ENCODE results near the gene SPTB.

The SPTB gene

DNA sequence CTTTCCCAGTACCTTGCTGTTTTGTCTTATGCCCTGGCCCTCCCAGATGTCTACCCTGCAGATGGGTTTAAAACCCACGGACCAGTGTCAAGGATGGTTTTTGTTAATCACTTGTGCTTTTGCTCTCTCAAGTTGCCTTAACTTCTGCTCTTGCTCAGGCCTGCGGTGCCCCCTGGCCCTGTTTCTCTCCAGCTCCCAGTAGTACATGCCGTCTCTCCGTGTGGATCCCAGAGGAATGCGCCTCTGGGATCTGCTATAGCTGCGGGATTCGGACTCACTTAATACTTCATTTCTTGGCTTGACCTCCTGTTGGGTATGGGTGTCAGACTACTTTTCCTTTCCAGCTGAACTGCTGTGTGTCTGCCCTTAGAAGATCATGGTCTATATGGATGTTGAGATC is 160.9 kb downstream of the SPTB start:
- no peak overlapping the region for H3K4me3 ChIP-seq (ENCODE audit: low read depth, low read length)
- TF ChIP-seq, protein P1, sequence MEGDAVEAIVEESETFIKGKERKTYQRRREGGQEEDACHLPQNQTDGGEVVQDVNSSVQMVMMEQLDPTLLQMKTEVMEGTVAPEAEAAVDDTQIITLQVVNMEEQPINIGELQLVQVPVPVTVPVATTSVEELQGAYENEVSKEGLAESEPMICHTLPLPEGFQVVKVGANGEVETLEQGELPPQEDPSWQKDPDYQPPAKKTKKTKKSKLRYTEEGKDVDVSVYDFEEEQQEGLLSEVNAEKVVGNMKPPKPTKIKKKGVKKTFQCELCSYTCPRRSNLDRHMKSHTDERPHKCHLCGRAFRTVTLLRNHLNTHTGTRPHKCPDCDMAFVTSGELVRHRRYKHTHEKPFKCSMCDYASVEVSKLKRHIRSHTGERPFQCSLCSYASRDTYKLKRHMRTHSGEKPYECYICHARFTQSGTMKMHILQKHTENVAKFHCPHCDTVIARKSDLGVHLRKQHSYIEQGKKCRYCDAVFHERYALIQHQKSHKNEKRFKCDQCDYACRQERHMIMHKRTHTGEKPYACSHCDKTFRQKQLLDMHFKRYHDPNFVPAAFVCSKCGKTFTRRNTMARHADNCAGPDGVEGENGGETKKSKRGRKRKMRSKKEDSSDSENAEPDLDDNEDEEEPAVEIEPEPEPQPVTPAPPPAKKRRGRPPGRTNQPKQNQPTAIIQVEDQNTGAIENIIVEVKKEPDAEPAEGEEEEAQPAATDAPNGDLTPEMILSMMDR (IDR thresholded peaks at IDR 0.05; ENCODE audit: borderline replicate concordance, insufficient read depth, low read depth, low read length), result no peak

DNA sequence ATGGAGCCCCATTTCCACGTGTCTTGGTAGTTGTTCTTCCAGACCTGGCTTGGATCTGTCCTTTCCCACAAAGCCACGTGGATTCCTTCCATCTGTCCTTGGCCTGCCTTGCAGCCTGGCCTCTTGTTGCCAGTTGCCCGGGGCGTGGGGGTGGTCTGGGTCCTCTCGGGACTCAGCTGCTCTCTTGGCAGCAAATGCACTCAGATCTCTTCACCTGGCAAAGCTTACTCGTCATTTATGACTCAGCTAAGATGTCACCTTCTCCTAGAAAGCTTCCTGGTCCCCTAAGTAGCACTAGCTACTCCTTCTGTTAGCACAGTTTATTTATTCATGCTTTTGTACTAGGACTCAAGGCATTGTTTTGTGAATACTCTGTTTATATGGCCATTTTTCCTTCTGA is 161.8 kb downstream of the SPTB start:
- TF ChIP-seq, protein P1 (IDR thresholded peaks at IDR 0.05; ENCODE audit: borderline replicate concordance, insufficient read depth, low read depth, low read length), result no peak
- H3K4me3 ChIP-seq (ENCODE audit: low read depth, low read length), result no peak overlapping the region

DNA sequence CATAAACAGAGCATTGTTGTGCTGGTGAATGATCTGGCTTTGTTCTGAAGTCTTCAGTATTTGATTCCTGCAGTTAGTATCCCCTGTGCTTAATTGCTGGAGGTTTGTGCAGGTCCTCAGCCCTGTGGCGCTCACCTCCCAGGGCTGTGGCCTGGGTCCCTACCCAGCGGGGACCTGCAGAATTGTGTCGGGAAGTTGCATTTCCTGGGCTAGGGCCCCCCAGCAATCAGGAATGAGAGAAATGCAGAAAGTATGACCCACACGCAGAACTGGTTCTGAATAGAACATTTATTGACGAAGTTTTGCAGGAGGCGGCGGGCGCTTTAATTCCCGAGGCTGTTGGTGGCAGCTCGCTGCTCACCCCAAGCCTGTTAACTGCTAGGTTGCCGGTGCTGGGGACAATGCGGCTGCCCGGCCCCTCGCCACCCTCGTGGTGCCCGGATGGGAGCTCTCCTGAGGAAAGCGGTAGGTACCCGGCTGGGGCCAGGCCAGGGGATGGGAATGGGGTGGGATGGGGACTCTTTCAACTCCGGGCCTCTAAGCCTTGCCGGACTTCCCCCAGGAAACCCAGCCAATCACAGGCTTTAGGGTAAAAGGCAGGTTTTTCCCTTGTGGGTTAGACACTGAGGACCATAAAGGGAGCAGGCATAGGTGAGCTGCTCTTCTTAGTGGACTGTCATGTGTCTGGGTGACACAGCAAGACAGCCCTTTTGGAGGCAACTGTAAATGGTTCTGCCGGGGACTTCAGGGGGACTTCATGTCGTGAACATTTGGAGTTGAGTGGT is 163.9 kb downstream of the SPTB start:
- H3K4me3 ChIP-seq (ENCODE audit: low read depth, low read length), result no peak overlapping the region
- TF ChIP-seq, protein P1 (IDR thresholded peaks at IDR 0.05; ENCODE audit: borderline replicate concordance, insufficient read depth, low read depth, low read length), result no peak

DNA sequence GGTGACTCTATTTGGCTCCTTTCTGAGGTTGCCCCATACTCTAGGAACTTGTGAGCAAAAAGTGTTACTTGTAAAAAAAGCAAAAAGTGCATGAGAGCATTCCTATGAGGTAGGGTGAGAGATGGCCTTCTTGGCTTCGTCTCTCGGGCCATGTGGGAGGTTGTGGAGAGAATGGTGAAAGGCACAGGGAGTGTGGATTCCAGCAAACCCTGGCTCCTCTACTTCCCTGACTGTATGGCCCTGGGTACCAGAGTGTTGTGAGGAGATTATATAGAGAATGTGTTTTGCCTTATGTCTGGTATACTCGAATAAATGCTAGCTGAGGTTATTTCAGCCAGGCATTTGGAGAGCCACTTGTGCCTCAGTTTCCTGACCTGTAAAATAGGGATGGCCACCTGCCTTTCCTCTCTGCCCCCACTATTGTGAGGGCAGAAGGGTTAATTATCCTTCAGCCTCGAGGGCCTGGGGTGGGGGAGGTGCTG is 164.5 kb downstream of the SPTB start:
- H3K4me3 ChIP-seq (ENCODE audit: low read depth, low read length), result no peak overlapping the region
- TF ChIP-seq, protein P1 (IDR thresholded peaks at IDR 0.05; ENCODE audit: borderline replicate concordance, insufficient read depth, low read depth, low read length), result no peak

DNA sequence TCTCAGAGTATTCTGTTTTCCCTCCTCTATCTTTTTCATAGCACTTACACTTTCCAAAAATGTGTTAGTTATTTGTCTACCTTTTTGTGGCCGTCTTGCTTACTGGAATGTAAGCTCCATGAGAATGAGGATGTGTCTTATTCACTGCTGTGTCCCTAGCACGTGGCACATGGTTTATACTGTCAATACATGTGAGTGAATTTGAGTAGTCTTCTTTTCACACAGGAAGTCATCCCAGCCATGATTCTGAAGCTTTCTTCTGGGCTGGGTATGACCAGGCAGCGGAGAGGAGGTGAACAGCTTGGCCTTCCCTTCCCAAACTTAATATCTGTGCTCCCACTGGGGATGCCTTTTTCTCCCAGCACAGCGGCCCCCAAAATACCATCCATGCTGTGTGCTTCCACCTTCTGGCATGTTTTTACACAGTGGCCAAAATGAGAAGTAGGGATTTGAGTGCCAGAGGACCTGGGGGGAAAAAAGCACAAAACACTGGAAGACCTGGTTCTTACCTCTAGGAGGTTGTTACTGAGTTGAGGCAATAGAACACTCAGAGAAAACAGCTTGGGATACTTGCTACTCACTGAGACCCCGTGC is 165.2 kb downstream of the SPTB start:
- TF ChIP-seq, protein P1 (IDR thresholded peaks at IDR 0.05; ENCODE audit: borderline replicate concordance, insufficient read depth, low read depth, low read length), result no peak

DNA sequence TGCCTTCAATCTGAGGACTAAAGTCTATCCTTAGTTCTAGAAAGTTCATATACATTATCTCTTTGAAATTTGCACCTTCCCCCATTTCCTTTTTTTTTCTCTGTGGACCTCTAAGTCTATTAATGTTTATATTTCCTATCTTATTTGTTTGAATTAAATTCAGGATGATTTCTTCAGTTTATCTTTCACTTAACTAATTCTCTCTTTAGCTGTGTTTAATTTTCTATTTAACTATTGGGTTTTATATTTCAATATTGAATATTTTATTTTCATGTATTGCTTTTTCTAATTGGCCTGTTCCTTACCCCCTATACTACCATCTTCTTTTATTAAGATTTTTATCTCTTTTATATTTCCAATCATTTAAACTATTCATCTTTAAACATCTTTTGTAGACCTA is 166.0 kb downstream of the SPTB start:
- TF ChIP-seq, protein P1 (IDR thresholded peaks at IDR 0.05; ENCODE audit: borderline replicate concordance, insufficient read depth, low read depth, low read length), result no peak
- H3K4me3 ChIP-seq (ENCODE audit: low read depth, low read length), result no peak overlapping the region

More for the DNA sequence above, 165.2 kb downstream of the SPTB start:
- H3K4me3 ChIP-seq (ENCODE audit: low read depth, low read length), result no peak overlapping the region

DNA sequence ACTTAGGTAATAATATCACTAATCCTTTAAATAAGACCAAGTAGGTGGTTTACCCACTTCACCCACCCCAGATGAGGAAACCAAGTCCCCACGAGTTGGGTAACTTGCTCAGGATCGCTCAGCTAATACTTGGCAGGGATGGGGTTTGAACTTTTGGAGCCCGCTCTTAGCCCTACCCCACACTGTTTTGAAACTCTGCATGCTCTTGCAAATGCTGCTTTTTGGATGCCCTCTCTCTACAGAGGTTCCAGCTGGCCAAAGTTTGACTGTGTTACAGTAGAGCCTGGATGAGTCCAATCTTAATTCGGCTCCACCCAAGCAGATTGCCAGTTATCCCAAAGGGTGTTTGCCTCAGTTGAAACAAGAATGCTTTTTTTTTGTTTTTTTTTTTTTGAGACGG is 168.7 kb downstream of the SPTB start:
- TF ChIP-seq, protein P1 (IDR thresholded peaks at IDR 0.05; ENCODE audit: borderline replicate concordance, insufficient read depth, low read depth, low read length), result no peak

More for the DNA sequence above, 168.7 kb downstream of the SPTB start:
- H3K4me3 ChIP-seq (ENCODE audit: low read depth, low read length), result no peak overlapping the region

Data from GM12875 (cell line).